Sigmoid colon (tissue), 7 donors: ENCODE data around the gene VWA3A. TPM values are rescaled to one million over a fixed set of nuclear protein-coding genes. Genes with fewer than 3 reads are reported as not detected.
"Not testable (repeated sequence)": the region's sequence is repeated elsewhere in the genome, so short reads cannot be mapped to it uniquely, and the experiment has no call there.

Source experiments
- DNase-seq: peaks from one replicate; pipeline ENCODE4 v3.0.0-alpha.2; 2019
- H3K27ac ChIP-seq, 4 donors: fragments of 200-600 bp; sonication (generic); one replicate each; pipeline ENCODE4 v1.5.1; 2016 to 2019; ENCODE audit warnings: mild to moderate bottlenecking in 1 of 4
- H3K27me3 ChIP-seq, 3 donors: fragments of 200-600 bp; sonication (generic); one replicate each; pipeline ENCODE4 v1.5.1; 2019; ENCODE audit warnings: mild to moderate bottlenecking in 1 of 3
- H3K36me3 ChIP-seq, 4 donors: fragments of 200-600 bp; sonication (generic); one replicate each; pipeline ENCODE4 v1.5.1; 2016 to 2019
- H3K4me1 ChIP-seq, 4 donors: fragments of 200-600 bp; sonication (generic); one replicate each; pipeline ENCODE4 v1.5.1; 2017 to 2019
- H3K4me3 ChIP-seq, 4 donors: fragments of 200-600 bp; sonication (generic); one replicate each; pipeline ENCODE4 v1.5.1; 2017 to 2019; ENCODE audit warnings: mild to moderate bottlenecking in 2 of 4, moderate library complexity in 1 of 4
- H3K9me3 ChIP-seq, 4 donors: fragments of 200-600 bp in 3 of 4; sonication (generic) in 3 of 4; one replicate each; pipeline versions ENCODE4 v1.5.1 to v1.6.1; 2013 to 2019
- CTCF ChIP-seq, 4 experiments: fragments of 450-650 bp in 3 of 4; fragments of 200-600 bp in 1 of 4; IDR thresholded peaks; one replicate each; pipeline ENCODE4 v1.5.1; 2016 to 2019; ENCODE audit warnings: antibody characterized with exemption in 4 of 4, mild to moderate bottlenecking in 3 of 4, moderate library complexity in 2 of 4
- EP300 ChIP-seq, 4 donors: sonication (generic); formaldehyde crosslinking; IDR thresholded peaks; one replicate each; pipeline ENCODE4 v1.6.1; 2017; ENCODE audit warnings: antibody characterized with exemption in 4 of 4
- POLR2A ChIP-seq, 2 donors: fragments of 450-650 bp; IDR thresholded peaks; one replicate each; pipeline ENCODE4 v1.6.1; 2016; ENCODE audit warnings: antibody characterized with exemption in 2 of 2, mild to moderate bottlenecking in 2 of 2, moderate library complexity in 2 of 2
- POLR2AphosphoS5 ChIP-seq, 4 donors: sonication (generic); formaldehyde crosslinking; IDR thresholded peaks; one replicate each; pipeline ENCODE4 v1.6.1; 2017; ENCODE audit warnings: antibody characterized with exemption in 4 of 4
- WGBS, 2 donors: extraction: QIAGEN DNeasy Blood & Tissue Kit; methylation state at CpG; one replicate each; pipeline ENCODE4 v1.1.7; 2013; 5-methylcytosine and 5-hydroxymethylcytosine counted together
- intact Hi-C: fragments of 100-400 bp; cut with DNase I; formaldehyde crosslinking; loops from one replicate; pipeline ENCODE4 v1.15.1; 2023
- polyA plus RNA-seq, 3 donors: library from polyadenylated mRNA; stranded (reverse); fragments of 200-250 nt; gene quantifications; one replicate each; pipeline ENCODE4 v1.2.3, GENCODE V29; 2013
- total RNA-seq, 4 donors: library from RNA; depleted of rRNA; stranded (reverse); fragments of >200 nt; gene quantifications; one replicate each; pipeline ENCODE4 v1.1.0, GENCODE V29; 2016
- donor health status: healthy with polysubstance abuse.
- donor health status: Bipolar disorder and iron deficiency.
- donor health status: healthy.

Gene VWA3A
- total and polyA plus RNA-seq, 7 donors, result under 0.01 to 0.55 (median 0.07) TPM; not detected in 4

GRCh38 chr16:22162656-22163009 lies 70.3 kb downstream of the VWA3A start:
- H3K27ac ChIP-seq, result no peak overlapping the region
- H3K36me3 ChIP-seq, result no peaks in the 10 kb centered on the region
- no peak overlapping the region for H3K4me3 ChIP-seq
- DNase-seq, result no peak
- H3K9me3 ChIP-seq, result no peaks in the 10 kb centered on the region
- intact Hi-C loops, result no loop called here
- peaks cover 10 to 42% (median 19%) of the 10 kb centered on the region in 3 donors for H3K27me3 ChIP-seq
- H3K4me1 ChIP-seq, result peaks cover 0 to 6% (median 5%) of the 10 kb centered on the region in 4 donors
- no peak for TF ChIP-seq CTCF (IDR thresholded peaks at IDR 0.05)
- WGBS, 2 donors, result 41% methylated on average over 14 of the region's 14 CpGs

- DNase-seq, result no peak
- intact Hi-C loops, result no loop called here
- Histone ChIP-seq H3K27ac (no peak overlapping the region), H3K4me1 (peaks cover 0 to 6% (median 5%) of the 10 kb centered on the region in 4 donors), H3K4me3 (no peak overlapping the region), H3K36me3 (no peaks in the 10 kb centered on the region), H3K27me3 (peaks cover 10 to 42% (median 19%) of the 10 kb centered on the region in 3 donors), H3K9me3 (no peaks in the 10 kb centered on the region)
- WGBS, 2 donors, result 63 to 79% methylated on average over 6 of the region's 6 CpGs
- no peak for TF ChIP-seq POLR2AphosphoS5 (IDR thresholded peaks at IDR 0.05)
- TF ChIP-seq POLR2A (IDR thresholded peaks at IDR 0.05), result no peak
- no peak for TF ChIP-seq EP300 (IDR thresholded peaks at IDR 0.05)
- TF ChIP-seq CTCF (IDR thresholded peaks at IDR 0.05), result no peak
These were observed 71.5 kb downstream of the VWA3A start for GRCh38 chr16:22163806-22164205.

GRCh38 chr16:22164482-22164881 lies 72.1 kb downstream of the VWA3A start:
- Histone ChIP-seq H3K4me1 (peaks cover 0 to 6% (median 5%) of the 10 kb centered on the region in 4 donors), H3K27me3 (peaks cover 10 to 42% (median 19%) of the 10 kb centered on the region in 3 donors), H3K27ac (no peak overlapping the region), H3K36me3 (no peaks in the 10 kb centered on the region), H3K9me3 (no peaks in the 10 kb centered on the region), H3K4me3 (no peak overlapping the region)
- 91 to 92% methylated on average over 5 of the region's 5 CpGs for WGBS, 2 donors
- intact Hi-C loops, result no loop called here
- DNase-seq, result no peak
- TF ChIP-seq POLR2A (IDR thresholded peaks at IDR 0.05) (no peak), CTCF (IDR thresholded peaks at IDR 0.05) (no peak), POLR2AphosphoS5 (IDR thresholded peaks at IDR 0.05) (no peak), EP300 (IDR thresholded peaks at IDR 0.05) (no peak)

- TF ChIP-seq POLR2AphosphoS5 (IDR thresholded peaks at IDR 0.05), result no peak
- TF ChIP-seq POLR2A (IDR thresholded peaks at IDR 0.05), result no peak
- no peak for TF ChIP-seq EP300 (IDR thresholded peaks at IDR 0.05)
- no peak for TF ChIP-seq CTCF (IDR thresholded peaks at IDR 0.05)
- no peak overlapping the region for H3K27ac ChIP-seq
- peaks cover 9 to 35% (median 19%) of the 10 kb centered on the region in 3 donors for H3K27me3 ChIP-seq
- no peaks in the 10 kb centered on the region for H3K36me3 ChIP-seq
- no peak overlapping the region for H3K4me3 ChIP-seq
- H3K4me1 ChIP-seq, result peaks cover 0 to 6% (median 5%) of the 10 kb centered on the region in 4 donors
- no peak for DNase-seq
- 93% methylated on average over 16 of the region's 16 CpGs for WGBS, 2 donors
- intact Hi-C loops, result no loop called here
- no peaks in the 10 kb centered on the region for H3K9me3 ChIP-seq
These were observed 73.4 kb downstream of the VWA3A start for GRCh38 chr16:22165508-22166285.

GRCh38 chr16:22171953-22172352 lies 79.6 kb downstream of the VWA3A start:
- Histone ChIP-seq H3K27ac (no peak overlapping the region), H3K27me3 (no peaks in the 10 kb centered on the region), H3K9me3 (no peaks in the 10 kb centered on the region), H3K36me3 (no peaks in the 10 kb centered on the region), H3K4me3 (no peak overlapping the region), H3K4me1 (no peaks in the 10 kb centered on the region)
- intact Hi-C loops, result no loop called here
- WGBS, 2 donors, result 93 to 97% methylated on average over 6 of the region's 6 CpGs
- no peak for DNase-seq
- TF ChIP-seq EP300 (IDR thresholded peaks at IDR 0.05) (no peak), POLR2AphosphoS5 (IDR thresholded peaks at IDR 0.05) (no peak), CTCF (IDR thresholded peaks at IDR 0.05) (no peak), POLR2A (IDR thresholded peaks at IDR 0.05) (no peak)

GRCh38 chr16:22172642-22173041 lies 80.3 kb downstream of the VWA3A start:
- H3K36me3 ChIP-seq, intact Hi-C loops: not testable (repeated sequence)
- 94 to 95% methylated on average over 1 of the region's 1 CpG for WGBS, 2 donors

More at GRCh38 chr16:22172642-22173041, 80.3 kb downstream of the VWA3A start:
- not testable (repeated sequence) for DNase-seq, H3K9me3 ChIP-seq, H3K4me1 ChIP-seq, H3K27ac ChIP-seq, H3K27me3 ChIP-seq, H3K4me3 ChIP-seq
